MM.1S (cell line): ENCODE results near the gene RP2.

Experiments used
- DNase-seq: peaks from one replicate; pipeline ENCODE4 v3.0.0-alpha.2; 2015
- H2AFZ ChIP-seq: fragments of 300-600 bp; sonication (generic); 2 replicates; pipeline ENCODE4 v1.6.0; 2016; ENCODE audit warnings: antibody characterized with exemption, low read length
- H3F3A ChIP-seq: fragments of 300-600 bp; sonication (generic); 2 replicates; pipeline ENCODE4 v1.6.1; 2016; ENCODE audit warnings: mild to moderate bottlenecking, antibody characterized with exemption, low read length, moderate library complexity, mixed read lengths; ENCODE audit not compliant: insufficient read depth
- H3K27ac ChIP-seq: fragments of 300-600 bp; sonication (generic); 2 replicates; pipeline ENCODE4 v1.5.1; 2016; ENCODE audit warnings: mild to moderate bottlenecking, low read length
- H3K27me3 ChIP-seq: fragments of 300-600 bp; sonication (generic); replicated peaks from 2 replicates; pipeline ENCODE4 v1.6.0; 2016; ENCODE audit warnings: low read length; ENCODE audit not compliant: insufficient read depth
- H3K36me3 ChIP-seq: fragments of 300-600 bp; sonication (generic); replicated peaks from 2 replicates; pipeline ENCODE4 v1.6.1; 2016; ENCODE audit warnings: mild to moderate bottlenecking, low read length, mixed read lengths; ENCODE audit not compliant: insufficient read depth
- H3K4me1 ChIP-seq: fragments of 300-600 bp; sonication (generic); 2 replicates; pipeline ENCODE4 v1.6.1; 2016; ENCODE audit warnings: low read length, mixed read lengths
- H3K4me2 ChIP-seq: fragments of 300-600 bp; sonication (generic); 2 replicates; pipeline ENCODE4 v1.6.0; 2016; ENCODE audit warnings: low read depth, low read length
- H3K4me3 ChIP-seq: fragments of 300-600 bp; sonication (generic); 2 replicates; pipeline ENCODE4 v1.5.1; 2016; ENCODE audit warnings: low read length, mixed read lengths
- H3K79me2 ChIP-seq: fragments of 300-600 bp; sonication (generic); 2 replicates; pipeline ENCODE4 v1.6.1; 2016; ENCODE audit warnings: mixed run types, low read length, mixed read lengths
- H3K9ac ChIP-seq: fragments of 300-600 bp; sonication (generic); 2 replicates; pipeline ENCODE4 v1.6.1; 2016; ENCODE audit warnings: low read length, mixed read lengths
- H3K9me2 ChIP-seq: fragments of 300-600 bp; sonication (generic); replicated peaks from 2 replicates; pipeline ENCODE4 v1.6.1; 2016; ENCODE audit warnings: mild to moderate bottlenecking, low read length, mixed read lengths; ENCODE audit not compliant: insufficient read depth
- H3K9me3 ChIP-seq: fragments of 300-600 bp; sonication (generic); replicated peaks from 2 replicates; pipeline ENCODE4 v1.6.1; 2016; ENCODE audit warnings: mild to moderate bottlenecking, low read length, mixed read lengths; ENCODE audit not compliant: insufficient read depth
- H4K20me1 ChIP-seq: fragments of 300-600 bp; sonication (generic); 2 replicates; pipeline ENCODE4 v1.6.1; 2016; ENCODE audit warnings: mild to moderate bottlenecking, low read length, moderate library complexity, mixed read lengths; ENCODE audit not compliant: insufficient read depth
- CTCF ChIP-seq: fragments of 300-600 bp; sonication (generic); IDR thresholded peaks from 2 replicates; pipeline ENCODE4 v1.5.1; 2016; ENCODE audit warnings: antibody characterized with exemption, low read length, mixed read lengths
- EZH2 ChIP-seq: fragments of 300-600 bp; sonication (generic); optimal IDR thresholded peaks from 2 replicates; pipeline ENCODE3; 2017; ENCODE audit warnings: low read depth, mild to moderate bottlenecking, antibody characterized with exemption, low read length, mixed read lengths
- EZH2phosphoT487 ChIP-seq: fragments of 300-600 bp; sonication (generic); IDR thresholded peaks from 2 replicates; pipeline ENCODE4 v1.6.1; 2018; ENCODE audit warnings: antibody characterized with exemption, low read length

RP2 gene

GRCh38 chrX:46823481-46823880 is 13.4 kb upstream of the RP2 start:
- H3K9me2 ChIP-seq: no peaks in the 10 kb centered on the region
- no peak for TF ChIP-seq EZH2phosphoT487
- no peak for TF ChIP-seq EZH2
- no peak for TF ChIP-seq CTCF
- H3K9ac ChIP-seq: no peak overlapping the region
- H3K27me3 ChIP-seq: no peaks in the 10 kb centered on the region
- no peak overlapping the region for H3K4me3 ChIP-seq
- H3K27ac ChIP-seq: no peak overlapping the region
- H3K4me2 ChIP-seq: no peak overlapping the region
- no peak for DNase-seq
- H2AFZ ChIP-seq: no peak overlapping the region
- H3K9me3 ChIP-seq: no peaks in the 10 kb centered on the region
- no peaks in the 10 kb centered on the region for H3F3A ChIP-seq
- H3K36me3 ChIP-seq: no peaks in the 10 kb centered on the region
- no peaks in the 10 kb centered on the region for H3K79me2 ChIP-seq
- no peaks in the 10 kb centered on the region for H4K20me1 ChIP-seq
- H3K4me1 ChIP-seq: no peaks in the 10 kb centered on the region

- no peak overlapping the region for H3K27ac ChIP-seq
- no peak overlapping the region for H3K4me2 ChIP-seq
- DNase-seq: no peak
- H4K20me1 ChIP-seq: no peaks in the 10 kb centered on the region
- H3F3A ChIP-seq: no peaks in the 10 kb centered on the region
- no peak overlapping the region for H3K4me3 ChIP-seq
- H3K4me1 ChIP-seq: no peaks in the 10 kb centered on the region
- H3K27me3 ChIP-seq: no peaks in the 10 kb centered on the region
- H3K79me2 ChIP-seq: no peaks in the 10 kb centered on the region
- no peaks in the 10 kb centered on the region for H3K9me3 ChIP-seq
- no peak overlapping the region for H3K9ac ChIP-seq
- no peak for TF ChIP-seq EZH2phosphoT487
- no peak for TF ChIP-seq EZH2
- TF ChIP-seq CTCF: no peak
- H3K9me2 ChIP-seq: no peaks in the 10 kb centered on the region
- H2AFZ ChIP-seq: no peak overlapping the region
- no peaks in the 10 kb centered on the region for H3K36me3 ChIP-seq
Measured at GRCh38 chrX:46831765-46832327, 5.0 kb upstream of the RP2 start.

GRCh38 chrX:46837558-46838485 is 979 bp downstream of the RP2 start:
- Histone ChIP-seq H3F3A (peaks cover 10% of the 10 kb centered on the region), H3K27ac (peak overlapping the region; percentile 78; the same call in 1 of the 2 replicates), H3K9me2 (no peaks in the 10 kb centered on the region), H3K9ac (peak overlapping the region; percentile 69), H3K36me3 (no peaks in the 10 kb centered on the region), H3K4me1 (no peaks in the 10 kb centered on the region), H3K4me2 (peak overlapping the region; percentile 76), H2AFZ (peak overlapping the region; percentile 80), H3K27me3 (no peaks in the 10 kb centered on the region), H3K9me3 (no peaks in the 10 kb centered on the region), H3K4me3 (peak overlapping the region; percentile 78), H3K79me2 (peaks cover 47% of the 10 kb centered on the region), H4K20me1 (no peaks in the 10 kb centered on the region)
- TF ChIP-seq CTCF (no peak), EZH2 (no peak), EZH2phosphoT487 (no peak)
- DNase-seq: peak; percentile 40
